ENCODE results near the gene KRT86. TPM values are rescaled to one million over a fixed set of nuclear protein-coding genes. Genes with fewer than 3 reads are reported as not detected.
"Not testable (repeated sequence)": the region's sequence is repeated elsewhere in the genome, so short reads cannot be mapped to it uniquely, and the experiment has no call there.

The KRT86 gene
- total RNA-seq, 1 donor from 2014 or later = not detected

GRCh38 chr12:52267266-52267665 lies 7.2 kb upstream of the KRT86 start:
- no peak for DNase-seq (ENCODE audit: low read depth in 2 of 2)

DNA sequence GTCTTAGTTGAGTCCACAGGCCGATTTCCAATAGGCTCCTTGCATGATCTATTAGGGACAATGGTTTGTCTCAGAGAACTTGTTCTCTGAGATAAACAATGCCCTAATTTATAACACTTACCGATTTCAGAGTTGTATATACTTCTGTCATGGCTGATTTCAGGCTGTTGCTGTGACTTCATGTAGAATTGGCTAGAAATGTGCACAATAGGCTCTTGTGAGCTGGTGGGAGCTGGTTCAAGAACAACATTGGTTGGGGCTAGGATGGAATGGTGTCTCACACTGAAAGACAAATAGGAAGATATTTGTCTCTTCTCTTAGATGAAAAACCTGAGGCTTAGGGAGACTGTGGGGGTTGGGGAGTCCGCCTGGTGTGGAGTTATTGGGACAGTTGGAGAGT lies 6.7 kb upstream of the KRT86 start:
- DNase-seq (ENCODE audit: low read depth in 2 of 2) = no peak

- no peak for DNase-seq (ENCODE audit: low read depth in 2 of 2)
These were observed 6.2 kb upstream of the KRT86 start for GRCh38 chr12:52268212-52268611.

DNA sequence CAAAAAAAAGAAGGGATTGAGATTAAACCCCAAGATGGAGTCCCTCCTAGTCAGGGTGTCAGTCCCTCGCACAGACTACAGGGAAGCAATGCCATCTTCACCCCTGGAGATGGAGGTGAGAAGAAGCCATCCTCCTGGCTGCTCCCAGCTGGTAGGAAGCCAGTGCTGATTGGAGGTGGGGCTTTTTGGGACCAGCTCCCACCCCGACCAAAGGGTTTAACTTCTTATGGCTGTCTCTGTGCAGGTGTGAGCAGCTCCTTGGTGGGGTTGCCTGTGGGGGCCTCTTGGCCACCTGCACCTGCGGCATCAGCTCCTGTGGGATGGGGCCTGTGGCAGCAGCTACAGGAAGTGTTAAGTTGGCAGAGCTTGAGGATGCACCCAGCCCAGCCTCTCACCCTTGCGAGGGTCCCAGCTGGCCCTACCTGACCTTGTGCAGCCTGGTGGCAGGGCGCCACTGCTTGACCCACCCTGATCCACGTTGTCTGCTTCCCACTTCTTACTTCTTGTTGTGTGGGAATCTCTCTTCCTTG lies 3.8 kb upstream of the KRT86 start:
- no peak for DNase-seq (ENCODE audit: low read depth in 2 of 2)

- no peak for DNase-seq (ENCODE audit: low read depth in 2 of 2)
These were observed 3.3 kb upstream of the KRT86 start for GRCh38 chr12:52271158-52271557.

DNA sequence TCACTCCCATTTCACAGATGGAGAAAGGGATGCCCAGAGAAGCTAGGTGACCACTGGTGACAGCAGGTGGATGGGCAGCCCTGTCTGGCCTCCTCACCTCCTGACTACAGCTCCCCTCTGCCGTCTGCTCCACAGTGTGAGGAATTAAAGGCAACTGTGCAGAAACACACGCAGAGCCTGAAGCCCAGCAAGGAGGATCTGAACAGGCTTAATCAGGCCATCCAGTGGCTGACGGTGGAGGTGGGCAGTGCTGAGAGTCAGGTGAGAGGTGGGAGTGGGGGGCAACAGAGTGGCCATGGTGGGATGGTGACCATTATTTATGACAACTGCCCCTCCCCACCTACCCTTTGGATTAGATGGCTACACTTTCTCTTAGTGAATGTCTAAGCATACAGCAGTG lies 1.2 kb downstream of the KRT86 start:
- no peak for DNase-seq (ENCODE audit: low read depth in 2 of 2)

DNA sequence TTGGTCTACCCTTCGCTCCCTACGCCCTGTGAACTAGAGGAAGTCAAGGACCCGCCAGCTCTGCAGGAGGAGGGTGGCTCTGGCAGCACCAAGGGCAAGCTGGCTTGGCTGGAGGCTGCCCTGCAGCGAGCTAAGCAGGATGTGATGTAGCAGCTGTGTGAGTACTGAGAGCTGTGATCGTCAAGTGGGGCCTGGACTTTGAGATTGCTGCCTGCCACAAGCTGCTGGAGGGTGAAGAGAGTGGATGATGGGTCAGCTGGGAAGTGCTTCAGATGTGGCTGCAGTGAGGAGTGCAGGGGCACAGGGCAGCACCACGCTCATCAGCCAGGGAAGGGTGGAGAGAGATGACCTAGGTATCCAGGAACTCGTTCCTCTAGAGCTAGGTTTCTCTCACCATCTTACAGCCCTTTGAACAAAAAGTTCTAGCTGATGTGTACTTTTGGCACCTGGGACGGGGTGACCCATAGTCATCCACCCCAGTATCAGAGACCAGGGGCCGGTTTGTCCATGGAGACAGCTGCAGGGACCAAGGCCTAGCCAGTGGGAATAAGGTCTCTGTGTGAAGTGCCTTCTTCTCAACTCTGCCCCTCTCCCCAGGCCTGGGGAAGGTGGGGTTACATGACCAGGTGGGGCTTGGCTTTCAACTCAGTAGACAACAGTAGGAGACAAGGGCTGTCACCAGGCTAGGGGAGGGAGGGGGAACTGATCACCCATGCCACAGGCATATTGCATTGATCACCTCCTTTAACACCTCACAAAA lies 3.2 kb downstream of the KRT86 start:
- no peak for DNase-seq (ENCODE audit: low read depth in 2 of 2)

DNA sequence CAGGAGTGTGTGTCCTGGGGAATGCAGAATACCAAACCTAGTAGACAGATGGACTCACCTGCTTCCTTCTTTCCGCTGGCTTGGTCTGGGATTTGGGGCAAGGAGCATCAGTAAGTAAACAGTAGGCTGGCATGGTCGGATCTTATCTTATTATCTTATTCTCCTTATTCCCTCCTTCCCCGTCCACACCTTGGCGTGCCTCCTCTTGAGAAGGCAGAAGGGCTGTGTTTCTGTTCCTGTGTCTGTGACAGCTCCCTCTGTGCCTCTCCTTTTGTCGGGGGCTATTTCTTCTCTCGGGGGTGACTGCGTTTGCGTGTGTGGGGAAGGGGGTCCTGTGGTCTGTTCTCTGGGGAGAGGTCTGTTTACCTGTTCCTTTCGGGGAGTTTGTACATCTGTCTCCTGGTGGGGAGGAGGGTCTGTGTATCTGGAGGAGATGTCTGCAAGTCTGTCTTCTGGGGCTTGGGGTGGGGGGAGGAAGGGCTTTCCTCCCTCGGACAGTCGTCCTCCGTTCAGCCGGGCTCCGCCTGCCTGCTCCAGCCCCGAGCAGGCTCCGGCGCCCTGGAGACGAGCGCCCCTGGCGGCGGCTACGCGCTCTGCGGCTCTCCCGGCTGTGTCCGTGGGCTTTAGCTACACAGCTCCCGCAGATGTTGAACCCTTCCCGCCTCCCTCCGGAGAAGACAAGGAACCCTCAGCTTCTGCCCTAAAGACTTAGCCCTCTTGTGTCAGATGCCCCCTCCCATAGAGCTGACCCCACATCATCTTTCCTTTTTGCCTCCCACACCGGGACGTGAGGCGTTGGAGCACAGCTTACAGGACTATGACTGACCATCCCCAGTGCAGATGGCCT lies 4.4 kb downstream of the KRT86 start:
- DNase-seq (ENCODE audit: low read depth in 2 of 2) = peak; percentile 72 to 74

DNA sequence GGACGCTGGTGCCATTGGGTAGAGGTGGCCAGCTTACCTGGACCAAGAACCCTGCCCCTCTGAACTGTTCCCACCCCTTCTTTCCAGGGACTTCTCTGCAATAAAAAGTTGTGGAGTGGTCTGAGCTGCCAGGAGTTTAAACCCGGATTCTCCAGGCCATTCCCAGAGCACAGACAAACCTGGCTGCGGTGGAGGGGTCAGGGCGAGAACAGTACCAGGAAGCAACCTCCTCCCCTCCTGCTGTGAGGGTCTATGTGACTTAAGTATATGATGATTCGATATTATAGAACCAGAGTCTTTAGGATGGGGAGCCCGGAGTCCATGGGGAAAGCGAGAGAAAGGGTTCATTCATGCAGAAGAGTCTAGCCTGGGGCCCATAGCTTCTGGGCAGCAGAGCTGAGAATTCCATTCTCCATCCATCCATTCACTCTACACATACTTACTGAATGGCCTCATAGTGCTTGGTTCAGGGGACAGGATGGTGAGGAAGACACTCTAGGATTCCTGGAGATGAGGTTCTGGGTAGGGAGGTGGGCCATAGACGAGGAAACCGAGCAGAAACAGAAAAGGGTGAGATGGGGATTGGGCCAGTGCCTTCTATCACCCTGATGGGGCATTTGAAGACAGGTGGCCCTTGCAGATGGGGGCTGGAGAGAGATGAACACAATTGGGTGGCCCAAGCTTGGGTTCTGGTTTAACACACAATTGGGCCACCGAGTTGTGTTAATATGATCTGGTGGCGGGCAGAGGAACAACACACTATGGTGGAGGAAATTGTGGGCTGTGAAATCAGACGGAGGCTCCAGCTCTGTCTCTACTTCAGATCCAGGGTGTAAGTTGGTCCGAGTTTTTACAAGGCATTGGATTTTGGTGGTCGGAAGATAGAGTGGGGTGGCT lies 5.2 kb downstream of the KRT86 start:
- no peak for DNase-seq (ENCODE audit: low read depth in 2 of 2)

DNA sequence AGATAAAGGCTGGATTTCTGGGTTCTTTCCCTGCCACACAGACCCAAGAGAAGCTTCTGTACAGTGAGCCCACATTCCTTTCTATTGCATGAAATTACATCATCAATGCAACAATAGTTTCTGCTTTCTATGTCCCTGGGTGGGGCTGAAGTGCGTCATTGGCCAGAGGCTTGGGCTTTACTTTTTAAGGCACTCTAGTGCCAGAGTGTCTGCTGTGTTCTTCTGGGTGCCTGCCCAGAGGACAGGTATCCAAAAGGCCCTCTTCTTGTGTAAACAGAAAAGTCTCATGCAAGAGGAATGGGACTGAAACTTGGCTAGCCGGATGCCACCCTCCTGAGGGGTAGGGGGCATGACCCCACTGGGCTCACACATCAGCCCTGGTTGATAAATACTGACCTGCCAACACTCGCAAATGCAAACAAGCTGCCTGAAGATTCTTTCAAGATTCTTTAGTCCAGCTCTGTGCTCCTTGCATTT lies 5.9 kb downstream of the KRT86 start:
- peak; percentile 29 to 73 for DNase-seq (ENCODE audit: low read depth in 2 of 2)

- peak; percentile 31 to 82 for DNase-seq (ENCODE audit: low read depth in 2 of 2)
These were observed 6.5 kb downstream of the KRT86 start for GRCh38 chr12:52280796-52281560.

DNA sequence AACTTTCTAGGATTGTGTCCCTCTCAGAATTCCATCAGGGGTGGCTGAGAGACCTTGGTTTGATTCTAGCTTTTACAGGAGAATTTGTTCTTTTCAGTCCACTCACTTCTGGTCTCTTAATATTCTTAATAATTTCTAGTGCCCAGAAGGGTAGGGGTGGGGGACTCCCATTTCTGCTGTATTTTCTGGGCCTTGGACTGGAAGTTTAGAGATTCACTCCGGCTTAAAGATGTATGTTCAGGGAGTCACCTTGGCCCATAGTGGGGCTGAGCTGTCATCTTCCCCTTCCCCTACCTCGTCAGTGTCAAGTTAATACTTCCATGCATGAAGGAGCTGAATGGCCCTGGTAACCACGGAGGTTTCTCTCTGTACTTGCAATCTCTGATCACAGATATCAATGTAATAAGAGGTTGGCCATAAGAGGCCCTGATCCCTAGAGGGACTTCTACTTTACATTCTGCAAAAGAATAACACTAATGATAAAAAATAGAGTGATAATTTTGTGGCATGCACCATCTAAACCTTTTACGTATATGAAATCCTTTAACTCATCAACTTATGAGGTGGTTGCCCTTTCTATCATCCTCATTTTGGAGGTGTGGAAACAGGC lies 10.2 kb downstream of the KRT86 start:
- DNase-seq (ENCODE audit: low read depth in 2 of 2) = no peak

DNA sequence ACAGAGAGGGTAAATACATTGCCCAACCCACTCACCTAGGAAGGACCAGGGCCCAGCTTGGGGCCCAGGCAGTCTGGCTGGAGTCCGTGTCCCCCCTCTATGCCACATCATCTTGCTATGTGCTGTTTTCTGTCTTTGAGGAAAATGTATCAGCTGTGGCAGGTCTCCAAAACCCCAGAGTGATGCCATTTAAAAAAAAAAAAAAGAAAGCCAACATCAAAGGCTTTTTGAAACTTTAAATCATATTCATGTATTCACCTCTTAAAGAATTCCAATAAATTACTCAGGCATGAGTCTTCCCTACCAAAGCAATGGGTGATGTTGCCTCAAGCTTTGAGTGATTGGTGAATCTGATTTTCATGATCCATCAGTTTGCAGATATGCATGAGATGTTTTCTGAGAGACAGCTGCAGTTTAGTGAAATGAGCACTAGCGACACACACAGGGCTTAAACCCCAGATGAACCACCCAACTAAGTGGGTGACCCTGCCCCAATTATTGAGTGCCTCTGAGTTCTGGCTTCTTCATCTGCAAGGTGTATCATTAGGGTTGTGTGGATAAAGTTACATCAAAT lies 10.8 kb downstream of the KRT86 start:
- DNase-seq (ENCODE audit: low read depth in 2 of 2) = no peak

GRCh38 chr12:52285851-52286530 lies 11.5 kb downstream of the KRT86 start:
- DNase-seq (ENCODE audit: low read depth in 2 of 2) = no peak

- DNase-seq (ENCODE audit: low read depth in 2 of 2) = not testable (repeated sequence)
These were observed 12.7 kb downstream of the KRT86 start for GRCh38 chr12:52286857-52287785.

GRCh38 chr12:52287816-52288805 lies 13.7 kb downstream of the KRT86 start:
- not testable (repeated sequence) for DNase-seq (ENCODE audit: low read depth in 2 of 2)

All from lung microvascular endothelial cell (primary cell).